Ecto neural progenitor cell (in vitro differentiated cells): ENCODE measurements around the gene OSBPL9.

ENCODE experiments used
- DNase-seq: peaks from one replicate; pipeline ENCODE4 v3.0.0-alpha.2; 2018; ENCODE audit warnings: low spot score

The OSBPL9 gene

DNA sequence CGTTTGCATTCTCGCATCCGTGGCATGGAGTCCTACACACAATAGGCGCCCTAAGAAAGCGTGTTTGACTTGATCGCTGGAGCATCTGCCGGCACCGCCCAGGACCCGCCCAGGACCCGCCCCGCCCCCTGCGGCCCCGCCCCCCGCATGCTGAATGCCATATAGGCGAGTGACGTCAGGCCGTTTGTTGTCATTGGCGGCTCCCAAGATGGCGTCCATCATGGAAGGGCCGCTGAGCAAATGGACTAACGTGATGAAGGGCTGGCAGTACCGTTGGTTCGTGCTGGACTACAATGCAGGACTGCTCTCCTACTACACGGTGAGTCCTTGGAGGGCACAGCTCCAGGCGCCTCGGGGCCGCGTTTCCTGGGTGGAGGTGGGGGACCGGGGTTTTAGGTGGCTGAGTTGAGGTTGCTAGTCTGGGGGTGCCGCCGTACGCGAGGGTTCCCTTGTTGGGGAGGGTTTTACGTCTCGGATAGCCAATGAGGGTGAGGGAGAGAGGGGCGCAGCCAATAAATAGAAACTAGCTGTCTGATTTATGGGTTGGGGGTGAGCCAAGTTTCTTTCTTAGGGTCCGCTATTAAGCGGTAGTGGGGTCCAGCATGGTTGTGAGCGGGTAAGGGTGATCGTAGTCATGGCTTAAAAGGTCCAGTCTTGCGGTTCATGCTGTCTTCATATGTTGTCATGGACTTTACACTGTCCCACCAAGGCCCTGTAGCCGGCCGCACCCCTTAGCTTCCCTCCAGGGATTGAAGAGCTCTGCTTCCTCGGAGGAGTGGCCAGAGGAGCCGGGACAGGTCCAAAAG lies at the start of gene OSBPL9:
TSS of gene OSBPL9 (plus strand) at position 190 of the 806 bp plus-strand sequence. CDS start at position 209, 19 bp downstream.
- peak; percentile 94 for DNase-seq

GRCh38 chr1:51567653-51568052 lies 49.2 kb upstream of the OSBPL9 start:
- no peak for DNase-seq

DNA sequence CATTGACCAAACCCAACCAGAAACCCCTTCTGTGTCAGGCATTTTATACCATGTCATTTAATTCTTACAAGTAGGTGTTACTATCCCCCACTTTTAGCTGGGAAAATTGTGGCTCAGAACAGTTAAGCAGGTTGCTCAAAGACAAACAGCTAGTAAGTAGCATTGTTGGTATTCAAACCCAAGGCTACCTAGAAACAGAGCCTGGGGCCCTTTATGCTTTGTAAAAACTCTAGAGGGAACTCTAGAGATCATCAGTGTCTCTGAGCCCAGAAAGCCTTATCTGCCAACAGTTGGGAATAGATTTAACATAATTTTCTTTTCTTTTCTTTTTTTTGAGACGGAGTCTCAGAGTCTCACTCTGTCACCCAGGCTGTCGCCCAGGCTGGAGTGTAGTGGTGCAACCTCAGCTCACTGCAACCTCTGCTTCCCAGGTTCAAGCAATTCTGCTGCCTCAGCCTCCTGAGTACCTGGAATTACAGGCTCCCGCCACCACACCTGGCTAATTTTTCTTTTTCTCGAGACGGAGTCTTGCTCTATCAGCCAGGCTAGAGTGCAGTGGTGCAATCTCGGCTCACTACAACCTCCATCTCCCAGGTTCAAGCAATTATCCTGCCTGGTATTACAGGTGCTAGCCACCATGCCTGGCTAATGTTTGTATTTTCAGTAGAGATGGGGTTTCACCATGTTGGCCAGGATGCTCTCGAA lies 48.5 kb upstream of the OSBPL9 start:
- DNase-seq = no peak

DNA sequence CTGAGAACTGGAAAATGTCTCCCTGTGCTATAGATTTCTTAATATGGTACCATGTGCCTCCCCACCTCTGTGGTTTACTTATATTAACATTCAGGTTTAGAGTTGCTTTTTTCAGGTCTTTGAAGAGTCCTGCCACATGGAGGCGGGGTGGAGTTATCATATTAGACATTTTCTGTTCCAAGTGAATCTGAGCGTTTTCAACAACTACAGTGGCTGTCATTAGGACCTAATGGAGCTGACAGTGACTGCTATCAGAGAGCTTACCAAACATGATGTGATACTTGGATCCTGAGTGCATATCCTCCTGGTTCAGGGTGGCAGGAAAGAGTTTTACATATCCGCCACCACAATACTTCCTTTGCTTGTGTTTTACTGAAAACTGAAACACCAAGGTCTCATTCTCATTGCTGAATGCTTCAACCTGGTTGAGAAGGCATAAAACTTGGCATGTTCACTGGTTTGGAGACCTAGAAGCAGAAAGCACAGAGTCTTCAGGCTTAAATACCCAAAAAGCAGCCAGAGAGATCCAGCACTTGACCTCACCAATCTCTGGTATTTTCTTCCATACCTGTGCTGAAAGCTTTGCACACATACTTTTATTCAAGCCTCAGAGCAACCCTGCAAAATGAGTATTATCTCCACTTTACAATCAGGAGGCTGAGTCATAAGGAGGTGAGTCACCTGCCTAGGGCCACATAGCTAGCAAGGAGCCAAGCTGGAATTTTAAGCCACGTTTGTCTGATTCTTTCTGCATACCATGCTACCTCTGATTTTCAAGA lies 47.4 kb upstream of the OSBPL9 start:
- no peak for DNase-seq

DNA sequence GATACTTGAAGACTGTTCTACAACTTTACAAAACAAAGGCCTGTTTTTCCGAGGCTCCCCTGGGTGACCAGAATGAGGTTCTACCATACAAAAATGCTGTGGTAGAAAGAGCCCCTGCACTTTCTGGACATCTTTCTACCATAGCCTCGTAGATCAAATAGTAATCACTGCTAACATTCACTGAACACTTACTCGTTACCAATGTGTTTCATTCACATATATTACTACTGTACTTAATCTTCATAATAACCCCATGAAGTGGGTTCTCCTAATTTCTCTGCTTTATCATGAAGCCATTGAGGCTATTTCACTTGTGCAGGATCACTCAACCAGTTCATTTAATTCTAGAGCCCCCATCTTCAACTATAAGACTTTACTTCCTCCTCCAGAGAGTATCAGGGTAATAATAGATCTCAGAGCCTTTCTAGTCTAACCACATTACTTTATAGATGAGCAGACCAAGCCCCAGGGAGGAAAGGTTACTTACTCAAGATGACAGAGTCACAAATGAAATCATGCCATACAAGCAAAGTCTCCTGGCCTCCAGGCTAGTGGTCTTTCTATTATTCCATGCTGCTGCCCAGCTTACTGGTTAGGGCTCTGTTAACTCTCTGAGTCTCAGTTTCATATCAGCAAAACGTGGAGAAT lies 46.7 kb upstream of the OSBPL9 start:
- no peak for DNase-seq

DNA sequence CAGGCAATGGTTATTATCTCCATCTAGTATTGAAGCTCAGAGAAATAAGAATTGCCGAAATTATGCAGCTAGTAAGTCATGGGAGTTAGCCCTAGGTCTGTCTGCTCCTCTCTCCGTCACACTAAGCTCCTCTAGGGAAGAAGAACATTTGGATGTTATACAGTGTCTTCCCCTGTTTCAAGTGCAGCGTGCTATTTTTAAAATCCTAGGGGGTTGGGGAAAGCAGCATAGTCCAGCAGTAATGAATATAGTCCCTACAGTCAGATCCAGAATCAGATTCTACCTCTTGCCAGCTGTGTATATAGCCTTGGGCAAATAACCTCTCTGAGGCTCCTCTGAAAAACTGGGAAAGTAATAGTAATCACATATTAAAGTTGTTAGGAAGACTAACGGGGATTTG lies 44.5 kb upstream of the OSBPL9 start:
- no peak for DNase-seq

GRCh38 chr1:51574796-51575195 lies 42.1 kb upstream of the OSBPL9 start:
- no peak for DNase-seq

GRCh38 chr1:51575406-51576084 lies 41.3 kb upstream of the OSBPL9 start:
- DNase-seq = no peak

GRCh38 chr1:51576085-51576444 lies 40.8 kb upstream of the OSBPL9 start:
- no peak for DNase-seq

DNA sequence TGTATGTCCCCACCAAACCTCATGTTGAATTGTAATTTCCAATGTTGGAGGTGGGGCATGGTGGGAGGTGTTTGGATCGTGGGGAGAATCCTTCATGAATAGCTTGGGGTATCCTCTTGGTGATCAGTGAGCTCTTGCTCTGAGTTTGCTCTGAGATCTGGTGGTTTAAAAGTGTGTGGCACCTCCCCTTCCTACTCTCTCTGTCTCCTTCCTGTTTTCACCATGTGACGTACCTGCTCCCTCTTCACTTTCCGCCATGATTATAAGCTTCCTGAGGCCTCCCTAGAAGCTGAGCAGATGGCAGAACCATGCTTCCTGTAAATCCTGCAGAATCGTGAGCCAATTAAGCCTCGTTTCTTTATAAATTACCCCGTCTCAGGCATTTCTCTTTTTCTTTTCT lies 40.0 kb upstream of the OSBPL9 start:
- no peak for DNase-seq

GRCh38 chr1:51578383-51579109 lies 38.3 kb upstream of the OSBPL9 start:
- no peak for DNase-seq

- no peak for DNase-seq
These were observed 35.7 kb upstream of the OSBPL9 start for GRCh38 chr1:51581238-51581637.

GRCh38 chr1:51583532-51583931 lies 33.4 kb upstream of the OSBPL9 start:
- DNase-seq = no peak

- no peak for DNase-seq
These were observed 32.9 kb upstream of the OSBPL9 start for GRCh38 chr1:51584021-51584420.

DNA sequence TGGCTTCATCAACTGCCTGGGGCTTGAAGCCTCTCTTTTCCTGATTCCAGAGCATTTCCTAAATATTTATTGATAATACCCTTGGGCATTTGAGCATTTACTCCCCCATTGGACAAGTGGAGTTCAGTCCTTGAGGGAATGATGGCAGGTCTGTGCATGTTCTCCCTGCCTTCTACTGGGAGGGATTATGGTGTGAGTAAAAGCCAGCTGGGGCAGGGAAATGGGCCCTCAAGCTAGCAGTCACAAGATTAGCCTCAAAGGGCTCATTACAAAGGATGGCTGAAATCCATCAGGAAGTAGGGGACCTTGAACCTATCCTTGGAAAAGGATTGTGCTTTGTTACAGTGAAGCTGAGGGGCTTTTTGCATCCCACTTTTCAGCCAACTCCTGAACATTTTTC lies 24.2 kb upstream of the OSBPL9 start:
- DNase-seq = no peak

- DNase-seq = no peak
These were observed 22.2 kb upstream of the OSBPL9 start for GRCh38 chr1:51594716-51595115.

GRCh38 chr1:51600529-51600928 lies 16.4 kb upstream of the OSBPL9 start:
- no peak for DNase-seq

- DNase-seq = no peak
These were observed 15.9 kb upstream of the OSBPL9 start for GRCh38 chr1:51600965-51601364.

DNA sequence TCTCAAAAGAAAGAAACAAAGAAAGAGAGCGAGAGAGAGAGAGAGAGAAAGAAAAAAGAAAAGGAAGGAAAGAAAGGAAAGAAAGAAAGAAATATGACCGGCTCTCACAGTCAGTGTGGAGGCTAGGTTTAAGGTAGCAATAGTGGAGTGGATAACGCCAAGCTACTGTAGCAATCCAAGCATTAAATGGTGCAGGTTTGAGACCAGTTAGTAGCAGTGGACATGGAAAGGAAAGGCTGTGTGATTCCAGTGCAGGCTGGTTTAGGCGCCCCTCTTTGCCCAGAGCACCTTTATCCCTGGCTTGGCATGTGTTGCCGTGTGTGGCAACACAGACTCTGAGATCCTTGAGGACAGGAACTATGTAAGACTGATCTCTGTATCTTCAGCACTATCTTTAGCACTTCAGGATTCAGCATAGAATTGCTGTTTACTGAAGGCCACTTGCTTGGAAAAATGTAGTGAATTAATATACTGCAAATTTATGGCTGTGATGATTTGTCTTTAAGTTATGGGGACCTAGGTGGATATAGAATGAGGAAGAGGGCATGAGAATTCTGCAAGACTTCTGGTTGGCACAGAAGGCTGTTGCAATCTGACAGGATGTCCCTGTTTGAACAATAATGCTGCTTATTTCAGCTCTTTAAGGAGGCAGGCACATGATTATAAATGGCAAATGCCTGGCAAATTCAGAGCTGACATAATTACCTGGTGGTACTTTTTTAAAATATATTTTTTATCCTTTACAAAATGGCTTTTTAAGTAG lies 10.8 kb upstream of the OSBPL9 start:
- DNase-seq = no peak

GRCh38 chr1:51607681-51608095 lies 9.2 kb upstream of the OSBPL9 start:
- DNase-seq = no peak
